ENCODE measurements around the gene TLE4.

DNA sequence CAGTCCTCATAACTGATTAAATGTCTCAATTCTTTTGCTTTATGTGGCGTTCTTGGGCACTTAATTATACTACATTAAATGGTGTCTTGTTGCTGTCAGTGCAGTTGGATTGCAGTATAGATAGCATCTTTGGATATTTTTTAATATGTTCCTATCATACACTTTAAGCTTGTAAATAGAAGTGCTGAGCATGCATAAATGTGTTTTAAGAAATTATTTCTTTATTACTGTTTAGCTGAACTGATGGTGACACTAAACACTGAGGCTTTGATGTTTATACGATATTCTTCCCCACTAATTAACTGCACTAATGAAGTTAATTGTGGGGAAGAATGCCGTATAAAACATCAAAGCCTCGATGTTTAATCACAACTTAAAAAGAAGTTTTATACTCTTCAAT, 116.6 kb downstream of the TLE4 start:
- TF ChIP-seq, protein P1, sequence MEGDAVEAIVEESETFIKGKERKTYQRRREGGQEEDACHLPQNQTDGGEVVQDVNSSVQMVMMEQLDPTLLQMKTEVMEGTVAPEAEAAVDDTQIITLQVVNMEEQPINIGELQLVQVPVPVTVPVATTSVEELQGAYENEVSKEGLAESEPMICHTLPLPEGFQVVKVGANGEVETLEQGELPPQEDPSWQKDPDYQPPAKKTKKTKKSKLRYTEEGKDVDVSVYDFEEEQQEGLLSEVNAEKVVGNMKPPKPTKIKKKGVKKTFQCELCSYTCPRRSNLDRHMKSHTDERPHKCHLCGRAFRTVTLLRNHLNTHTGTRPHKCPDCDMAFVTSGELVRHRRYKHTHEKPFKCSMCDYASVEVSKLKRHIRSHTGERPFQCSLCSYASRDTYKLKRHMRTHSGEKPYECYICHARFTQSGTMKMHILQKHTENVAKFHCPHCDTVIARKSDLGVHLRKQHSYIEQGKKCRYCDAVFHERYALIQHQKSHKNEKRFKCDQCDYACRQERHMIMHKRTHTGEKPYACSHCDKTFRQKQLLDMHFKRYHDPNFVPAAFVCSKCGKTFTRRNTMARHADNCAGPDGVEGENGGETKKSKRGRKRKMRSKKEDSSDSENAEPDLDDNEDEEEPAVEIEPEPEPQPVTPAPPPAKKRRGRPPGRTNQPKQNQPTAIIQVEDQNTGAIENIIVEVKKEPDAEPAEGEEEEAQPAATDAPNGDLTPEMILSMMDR (conservative IDR thresholded peaks at IDR 0.05; ENCODE audit: low read length): no peak
- no peak for TF ChIP-seq EZH2phosphoT487 (IDR thresholded peaks at IDR 0.05; ENCODE audit: borderline replicate concordance)

Data from Loucy (cell line).